Activated CD8-positive, alpha-beta T cell treated with anti-CD3 and anti-CD28 coated beads for 36 hours (primary cell): Measurements from ENCODE around the gene BFAR. TPM values are rescaled to one million over a fixed set of nuclear protein-coding genes. Genes with fewer than 3 reads are reported as not detected.
"Not testable (repeated sequence)": the region's sequence is repeated elsewhere in the genome, so short reads cannot be mapped to it uniquely, and the experiment has no call there.

Source experiments
- ATAC-seq: fragments of 200-7000 bp; cut with Tn5 transposase; one replicate; pipeline ENCODE4 v1.10.0; 2021; ENCODE audit warnings: mild to moderate bottlenecking, moderate library complexity
- CTCF ChIA-PET: fragments of 350-600 bp; sonication (Branson Sonifier 250); formaldehyde crosslinking; loops from one replicate; lab custom pipeline; 2021; ENCODE audit warnings: antibody characterized with exemption; lab: Charles Lee
- POLR2A ChIA-PET: fragments of 350-600 bp; sonication (Branson Sonifier 250); formaldehyde crosslinking; loops from one replicate; lab custom pipeline; 2021; ENCODE audit warnings: antibody characterized with exemption; lab: Charles Lee
- DNase-seq: peaks from one replicate; pipeline ENCODE4 v3.0.0-alpha.2; 2020
- H3K27ac Mint-ChIP-seq: one replicate; pipeline ENCODE4 v1.8.0; 2021; ENCODE audit warnings: mild to moderate bottlenecking, mixed read lengths
- H3K27me3 Mint-ChIP-seq: one replicate; pipeline ENCODE4 v1.8.0; 2021; ENCODE audit warnings: mixed read lengths
- H3K36me3 Mint-ChIP-seq: one replicate; pipeline ENCODE4 v1.8.0; 2021; ENCODE audit warnings: low read depth, mixed read lengths
- H3K4me1 Mint-ChIP-seq: one replicate; pipeline ENCODE4 v1.8.0; 2021; ENCODE audit warnings: low read depth, mixed read lengths
- H3K4me3 Mint-ChIP-seq: one replicate; pipeline ENCODE4 v1.8.0; 2021; ENCODE audit warnings: mild to moderate bottlenecking, moderate library complexity, mixed read lengths
- H3K9me3 Mint-ChIP-seq: one replicate; pipeline ENCODE4 v1.8.0; 2021; ENCODE audit warnings: mixed read lengths
- CTCF ChIP-seq: fragments of 200-600 bp; IDR thresholded peaks from one replicate; pipeline ENCODE4 v1.8.0; 2022; ENCODE audit warnings: antibody characterized with exemption, mild to moderate bottlenecking
- intact Hi-C: fragments of 100-400 bp; cut with micrococcal nuclease; formaldehyde crosslinking; loops from one replicate; pipeline ENCODE4 v1.10.0; 2022
- total RNA-seq, 2 experiments: library from RNA; stranded (reverse); gene quantifications; one replicate each; pipeline ENCODE4 v1.2.3, GENCODE V29; 2021

Gene BFAR
- total RNA-seq, 2 experiments from 2014 or later, result 53.4 to 58.4 TPM

- DNase-seq (no peak), ATAC-seq (no peak)
- no peak for TF ChIP-seq CTCF
- peak overlapping the region; percentile 23 for H3K27ac Mint-ChIP-seq
- no peaks in the 10 kb centered on the region for H3K27me3 Mint-ChIP-seq
- ChIA-PET CTCF (no interaction called here), POLR2A (interaction anchor here (0.5 to 0.8 kb wide), 2 partner anchors 12 to 1008 kb away, joined by 3 read pairs; no protein-coding TSS in a partner anchor)
- H3K36me3 Mint-ChIP-seq, result peaks cover 22% of the 10 kb centered on the region
- intact Hi-C loops, result no loop called here
- H3K4me1 Mint-ChIP-seq, result peaks cover 44% of the 10 kb centered on the region
- H3K9me3 Mint-ChIP-seq, result no peaks in the 10 kb centered on the region
- peak overlapping the region; percentile 93 for H3K4me3 Mint-ChIP-seq
Observed at GRCh38 chr16:14635395-14636165, 2.8 kb downstream of the BFAR start.

- H3K4me1 Mint-ChIP-seq, result peaks cover 47% of the 10 kb centered on the region
- H3K36me3 Mint-ChIP-seq, result peaks cover 28% of the 10 kb centered on the region
Observed at GRCh38 chr16:14636179-14636950, 3.6 kb downstream of the BFAR start.

GRCh38 chr16:14636951-14637240 is 4.1 kb downstream of the BFAR start:
- H3K4me3 Mint-ChIP-seq, POLR2A ChIA-PET, H3K27me3 Mint-ChIP-seq, H3K27ac Mint-ChIP-seq, ATAC-seq, H3K9me3 Mint-ChIP-seq, DNase-seq, intact Hi-C loops: not testable (repeated sequence)
- peaks cover 29% of the 10 kb centered on the region for H3K36me3 Mint-ChIP-seq
- CTCF ChIA-PET, result interaction anchor here (0.6 kb wide), 1 partner anchor 23 kb away, joined by 3 read pairs; no protein-coding TSS in a partner anchor
- peaks cover 45% of the 10 kb centered on the region for H3K4me1 Mint-ChIP-seq

More at GRCh38 chr16:14636179-14636950, 3.6 kb downstream of the BFAR start:
- peak overlapping the region; percentile 23 for H3K27ac Mint-ChIP-seq
- H3K27me3 Mint-ChIP-seq, DNase-seq, ATAC-seq, intact Hi-C loops, H3K9me3 Mint-ChIP-seq, CTCF ChIA-PET, H3K4me3 Mint-ChIP-seq, POLR2A ChIA-PET: not testable (repeated sequence)

GRCh38 chr16:14640538-14640937 is 7.8 kb downstream of the BFAR start:
- Mint-ChIP-seq H3K9me3 (no peaks in the 10 kb centered on the region), H3K4me1 (peaks cover 34% of the 10 kb centered on the region), H3K27me3 (no peaks in the 10 kb centered on the region), H3K27ac (peak overlapping the region; percentile 32), H3K36me3 (peaks cover 26% of the 10 kb centered on the region), H3K4me3 (no peak overlapping the region)
- ATAC-seq (no peak), DNase-seq (no peak)
- POLR2A ChIA-PET, result interaction anchor here (1.0 to 1.3 kb wide), 2 partner anchors 10 to 30 kb away, joined by 3 read pairs; partner anchors contain the start of gene PARN
- no peak for TF ChIP-seq CTCF
- intact Hi-C loops, result no loop called here
- CTCF ChIA-PET, result no interaction called here

GRCh38 chr16:14641206-14641605 is 8.5 kb downstream of the BFAR start:
- no peak for ATAC-seq
- CTCF ChIA-PET, result no interaction called here
- no peaks in the 10 kb centered on the region for H3K27me3 Mint-ChIP-seq

More at GRCh38 chr16:14641206-14641605, 8.5 kb downstream of the BFAR start:
- no peak for DNase-seq
- H3K4me1 Mint-ChIP-seq, result peaks cover 28% of the 10 kb centered on the region
- intact Hi-C loops, result no loop called here
- H3K36me3 Mint-ChIP-seq, result peaks cover 22% of the 10 kb centered on the region
- no peak overlapping the region for H3K4me3 Mint-ChIP-seq
- peak overlapping the region; percentile 32 for H3K27ac Mint-ChIP-seq
- no peaks in the 10 kb centered on the region for H3K9me3 Mint-ChIP-seq
- no peak for TF ChIP-seq CTCF
- POLR2A ChIA-PET, result interaction anchor here (1.0 to 1.4 kb wide), 2 partner anchors 11 to 12 kb away, joined by 3 read pairs; partner anchors contain the start of gene PARN
